Adrenal gland (tissue), 12 donors: ENCODE results near the gene ICE1. TPM values are rescaled to one million over a fixed set of nuclear protein-coding genes. Genes with fewer than 3 reads are reported as not detected.
"Not testable (repeated sequence)": the region's sequence is repeated elsewhere in the genome, so short reads cannot be mapped to it uniquely, and the experiment has no call there.

Source experiments
- DNase-seq, 7 donors: peaks; one replicate each; pipeline ENCODE4 v3.0.0-alpha.2; 2019 to 2020
- H3K27ac ChIP-seq, 5 donors: fragments of 200-600 bp; sonication (generic) in 4 of 5; 1 replicate in 3 of 5; 2 replicates in 2 of 5; pipeline versions ENCODE4 v1.5.1 to v1.8.0; 2016 to 2020; ENCODE audit warnings: mild to moderate bottlenecking in 1 of 5
- H3K27me3 ChIP-seq: fragments of 200-600 bp; 2 replicates; pipeline ENCODE4 v1.8.0; 2021
- H3K36me3 ChIP-seq, 2 donors: fragments of 200-600 bp; replicated peaks in 1 of 2; 1 replicate in 1 of 2; 2 replicates in 1 of 2; pipeline versions ENCODE4 v1.5.1 to v1.8.0; 2018 to 2022
- H3K4me1 ChIP-seq, 2 donors: fragments of 200-600 bp; replicated peaks in 1 of 2; 1 replicate in 1 of 2; 2 replicates in 1 of 2; pipeline versions ENCODE4 v1.5.1 to v1.8.0; 2018 to 2021
- H3K4me3 ChIP-seq, 4 donors: fragments of 200-600 bp; sonication (generic) in 3 of 4; one replicate each; pipeline ENCODE4 v1.5.1; 2016 to 2018
- H3K9me3 ChIP-seq, 3 donors: fragments of 200-600 bp; sonication (generic) in 1 of 3; replicated peaks in 1 of 3; 1 replicate in 2 of 3; 2 replicates in 1 of 3; pipeline versions ENCODE4 v1.5.1 to v1.8.0; 2016 to 2021
- CTCF ChIP-seq, 6 experiments: fragments of 450-650 bp in 4 of 6; fragments of 200-600 bp in 2 of 6; sonication (generic) in 1 of 6; IDR thresholded peaks; 1 replicate in 5 of 6; 2 replicates in 1 of 6; pipeline versions ENCODE4 v1.5.1 to v1.8.0; 2016 to 2021; ENCODE audit warnings: antibody characterized with exemption in 6 of 6, mild to moderate bottlenecking in 2 of 6, moderate library complexity in 1 of 6
- POLR2A ChIP-seq, 2 donors: fragments of 450-650 bp; IDR thresholded peaks; one replicate each; pipeline ENCODE4 v1.6.1; 2017; ENCODE audit warnings: antibody characterized with exemption in 2 of 2, mild to moderate bottlenecking in 2 of 2, moderate library complexity in 1 of 2
- WGBS, 4 donors: extraction: QIAGEN DNeasy Blood & Tissue Kit in 2 of 4; methylation state at CpG; one replicate each; pipeline versions ENCODE4 v1.1.5 to v1.1.7; 2013 to 2017; 5-methylcytosine and 5-hydroxymethylcytosine counted together
- intact Hi-C, 2 donors: fragments of 100-400 bp; cut with DNase I; formaldehyde crosslinking; loops; one replicate each; pipeline versions ENCODE4 v1.14.1 to v1.15.0; 2022 to 2023
- polyA plus RNA-seq, 3 donors: library from polyadenylated mRNA; stranded (reverse); fragments of 200-250 nt in 2 of 3; fragments of 350-450 nt in 1 of 3; fragmentation: Illumina TruSeq in 1 of 3; extraction: RNeasy Lipid Tissue Mini Kit (QIAGEN cat#74804) in 1 of 3; gene quantifications; one replicate each; pipeline ENCODE4 v1.2.3, GENCODE V29; 2013 to 2014
- total RNA-seq, 9 donors: library from RNA; depleted of rRNA in 4 of 9; stranded (reverse); fragments of >200 nt in 4 of 9; fragments of 120-200 nt in 1 of 9; fragmentation: NEBNext Ultra II Directional in 1 of 9; extraction: Animal tissue kit (Norgen Biotek cat#: 25700) in 1 of 9; gene quantifications; one replicate each; pipeline versions ENCODE4 v1.1.0 to v1.2.4, GENCODE V29; 2013 to 2023
- donor health status: healthy with polysubstance abuse.
- donor health status: Bipolar disorder and iron deficiency.
- donor health status: DM: yes; HTN: yes; CAD: no.
- donor health status: DM: no; HTN: no; CAD: no.
- donor health status: DM: no; HTN: no; CAD: no.
- donor health status: DM: yes; HTN: yes; CAD: no.

The ICE1 gene
- total and polyA plus RNA-seq, 12 donors, result 6.0 to 33.7 (median 21.2) TPM

GRCh38 chr5:5492087-5492933 is 69.8 kb downstream of the ICE1 start:
- TF ChIP-seq CTCF (IDR thresholded peaks at IDR 0.05) (peak; percentile 62 to 84 (median 74)), POLR2A (IDR thresholded peaks at IDR 0.05) (no peak)
- Histone ChIP-seq H3K36me3 (peaks cover 0 to 8% of the 10 kb centered on the region in 2 donors), H3K4me1 (peaks cover 0 to 6% of the 10 kb centered on the region in 2 donors), H3K9me3 (no peaks in the 10 kb centered on the region), H3K27ac (no peak overlapping the region), H3K27me3 (no peaks in the 10 kb centered on the region), H3K4me3 (no peak overlapping the region)
- DNase-seq, result peak in 6 of 7 donors; percentile 20 to 57 (median 44)
- WGBS, 4 donors, result 24 to 28% (median 27%) methylated on average over 12 of the region's 12 CpGs
- intact Hi-C loops, result loop anchor here (10.0 kb wide), 2 partner anchors 1082 to 1252 kb away; no protein-coding TSS in a partner anchor

- not testable (repeated sequence) for H3K36me3 ChIP-seq, H3K27me3 ChIP-seq, H3K27ac ChIP-seq, DNase-seq, H3K4me1 ChIP-seq, H3K4me3 ChIP-seq, H3K9me3 ChIP-seq
- 82 to 94% (median 87%) methylated on average over 2 of the region's 2 CpGs for WGBS, 4 donors
- intact Hi-C loops, result loop anchor here (10.0 kb wide), 2 partner anchors 1082 to 1252 kb away; no protein-coding TSS in a partner anchor
These were observed 70.4 kb downstream of the ICE1 start for GRCh38 chr5:5492934-5493271.

- no peak overlapping the region for H3K27ac ChIP-seq
These were observed 72.3 kb downstream of the ICE1 start for GRCh38 chr5:5494489-5495402.

More at GRCh38 chr5:5494489-5495402, 72.3 kb downstream of the ICE1 start:
- TF ChIP-seq POLR2A (IDR thresholded peaks at IDR 0.05) (no peak), CTCF (IDR thresholded peaks at IDR 0.05) (no peak)
- intact Hi-C loops, result loop anchor here (10.0 kb wide), 2 partner anchors 1080 to 1250 kb away; no protein-coding TSS in a partner anchor
- DNase-seq, result peak; percentile 70 to 87 (median 79)
- Histone ChIP-seq H3K9me3 (no peaks in the 10 kb centered on the region), H3K27me3 (no peaks in the 10 kb centered on the region), H3K4me3 (peak overlapping the region in 1 of 4 donors; percentile 42), H3K4me1 (peaks cover 0 to 6% of the 10 kb centered on the region in 2 donors), H3K36me3 (no peaks in the 10 kb centered on the region)
- WGBS, 4 donors, result 17 to 40% (median 26%) methylated on average over 27 to 62 of the region's 62 CpGs
